ENCODE measurements around the gene ZNF502.

ZNF502 gene

GRCh38 chr3:44771424-44772098 lies 59.1 kb downstream of the ZNF502 start:
- no peak for DNase-seq (ENCODE audit: low read depth)

- DNase-seq (ENCODE audit: low read depth) = no peak
These were observed 59.6 kb downstream of the ZNF502 start for GRCh38 chr3:44772099-44772442.

Measured in stimulated activated CD4-positive, alpha-beta T cell treated with anti-CD3 and anti-CD28 coated beads, Interleukin-2, amount 100 ng/mL, for 4 hours (primary cell).